Measurements from ENCODE around the gene AGK. TPM values are rescaled to one million over a fixed set of nuclear protein-coding genes. Genes with fewer than 3 reads are reported as not detected.

Gene AGK
- total and polyA plus RNA-seq, 2 donors (not counting 1 experiment from before 2014, with no cell fraction given): 12.8 to 26.1 TPM

- POLR2A ChIA-PET: no interaction called here
- H3K27ac ChIP-seq (ENCODE audit: low read length in 2 of 2): no peak overlapping the region
- no peaks in the 10 kb centered on the region for H3K4me1 ChIP-seq (ENCODE audit: control insufficient read depth in 2 of 2, insufficient read depth in 2 of 2, low read length in 2 of 2)
- 100% methylated on average over 1 of the region's 4 CpGs for WGBS (ENCODE audit: insufficient coverage)
- peaks cover 3% of the 10 kb centered on the region in 2 experiments for H3K36me3 ChIP-seq (replicated peaks in 1 of 2; ENCODE audit: control extremely low read depth in 1 of 2, control insufficient read depth in 1 of 2, extremely low read depth in 1 of 2, insufficient read depth in 2 of 2, low read length in 1 of 2)
- no peak for DNase-seq
- H3K9me3 ChIP-seq (ENCODE audit: control extremely low read depth in 1 of 3, control insufficient read depth in 2 of 3, insufficient read depth in 1 of 3, low read length in 2 of 3): no peaks in the 10 kb centered on the region
- no peaks in the 10 kb centered on the region for H3K27me3 Mint-ChIP-seq
- no peak overlapping the region for H3K4me2 ChIP-seq (replicated peaks; ENCODE audit: low read depth, low read length, poor library complexity, severe bottlenecking)
- no peaks in the 10 kb centered on the region for H4K20me1 ChIP-seq (ENCODE audit: control insufficient read depth, insufficient read depth, low read length, poor library complexity, severe bottlenecking)
- no peak overlapping the region for H3K4me3 Mint-ChIP-seq
- intact Hi-C loops (cut with micrococcal nuclease): no loop called here
- no peaks in the 10 kb centered on the region for H3K4me1 Mint-ChIP-seq
- no peak overlapping the region for H3K4me3 ChIP-seq (ENCODE audit: control extremely low read depth in 1 of 5, extremely low read depth in 1 of 5, insufficient read depth in 1 of 5, low read depth in 2 of 5, low read length in 4 of 5)
- CTCF ChIA-PET: no interaction called here
- TF ChIP-seq CTCF (IDR thresholded peaks at IDR 0.05) (no peak), EZH2 (IDR thresholded peaks at IDR 0.05; ENCODE audit: borderline replicate concordance, insufficient read depth, low read depth, low read length, poor library complexity, severe bottlenecking) (no peak)
- no peak overlapping the region for H3K27ac Mint-ChIP-seq
- H3K9me3 Mint-ChIP-seq (ENCODE audit: insufficient read depth): no peaks in the 10 kb centered on the region
- H2AFZ ChIP-seq (ENCODE audit: insufficient read depth, low read depth, low read length, poor library complexity, severe bottlenecking): no peak overlapping the region
- no peak for ATAC-seq (ENCODE audit: low read depth)
- H3K27me3 ChIP-seq (replicated peaks in 1 of 4; ENCODE audit: control extremely low read depth in 1 of 4, control insufficient read depth in 3 of 4, insufficient read depth in 4 of 4, low read length in 3 of 4): no peaks in the 10 kb centered on the region
- no peak overlapping the region for H3K9ac ChIP-seq (ENCODE audit: low read length)
- no peaks in the 10 kb centered on the region for H3K79me2 ChIP-seq (ENCODE audit: control insufficient read depth, insufficient read depth, low read length)
These were observed 37.7 kb downstream of the AGK start for GRCh38 chr7:141588912-141589311.

- intact Hi-C loops (cut with micrococcal nuclease): no loop called here
- Histone ChIP-seq H3K9me3 (ENCODE audit: control extremely low read depth in 1 of 3, control insufficient read depth in 2 of 3, insufficient read depth in 1 of 3, low read length in 2 of 3) (no peaks in the 10 kb centered on the region), H3K36me3 (replicated peaks in 1 of 2; ENCODE audit: control extremely low read depth in 1 of 2, control insufficient read depth in 1 of 2, extremely low read depth in 1 of 2, insufficient read depth in 2 of 2, low read length in 1 of 2) (peaks cover 3% of the 10 kb centered on the region in 2 experiments), H3K4me1 (ENCODE audit: control insufficient read depth in 2 of 2, insufficient read depth in 2 of 2, low read length in 2 of 2) (no peaks in the 10 kb centered on the region), H3K27ac (ENCODE audit: low read length in 2 of 2) (no peak overlapping the region), H2AFZ (ENCODE audit: insufficient read depth, low read depth, low read length, poor library complexity, severe bottlenecking) (no peak overlapping the region), H3K79me2 (ENCODE audit: control insufficient read depth, insufficient read depth, low read length) (no peaks in the 10 kb centered on the region), H3K9ac (ENCODE audit: low read length) (no peak overlapping the region), H3K4me3 (ENCODE audit: control extremely low read depth in 1 of 5, extremely low read depth in 1 of 5, insufficient read depth in 1 of 5, low read depth in 2 of 5, low read length in 4 of 5) (no peak overlapping the region), H3K27me3 (replicated peaks in 1 of 4; ENCODE audit: control extremely low read depth in 1 of 4, control insufficient read depth in 3 of 4, insufficient read depth in 4 of 4, low read length in 3 of 4) (no peaks in the 10 kb centered on the region), H4K20me1 (ENCODE audit: control insufficient read depth, insufficient read depth, low read length, poor library complexity, severe bottlenecking) (no peaks in the 10 kb centered on the region), H3K4me2 (replicated peaks; ENCODE audit: low read depth, low read length, poor library complexity, severe bottlenecking) (no peak overlapping the region)
- ATAC-seq (ENCODE audit: low read depth) (no peak), DNase-seq (no peak)
- POLR2A ChIA-PET: no interaction called here
- no peak for TF ChIP-seq CTCF (IDR thresholded peaks at IDR 0.05)
- TF ChIP-seq EZH2 (IDR thresholded peaks at IDR 0.05; ENCODE audit: borderline replicate concordance, insufficient read depth, low read depth, low read length, poor library complexity, severe bottlenecking): no peak
- H3K27me3 Mint-ChIP-seq: no peaks in the 10 kb centered on the region
- CTCF ChIA-PET: no interaction called here
- no peak overlapping the region for H3K27ac Mint-ChIP-seq
- no peaks in the 10 kb centered on the region for H3K4me1 Mint-ChIP-seq
- no peaks in the 10 kb centered on the region for H3K9me3 Mint-ChIP-seq (ENCODE audit: insufficient read depth)
- 100% methylated on average over 3 of the region's 3 CpGs for WGBS (ENCODE audit: insufficient coverage)
- no peak overlapping the region for H3K4me3 Mint-ChIP-seq
These were observed 38.9 kb downstream of the AGK start for GRCh38 chr7:141590071-141590470.
